Measurements from ENCODE around the gene SOX18.
"Not testable (repeated sequence)": the region's sequence is repeated elsewhere in the genome, so short reads cannot be mapped to it uniquely, and the experiment has no call there.

The SOX18 gene

GRCh38 chr20:64049060-64049877, at the start of gene SOX18:
Gene SOX18, minus strand, starts transcription at chr20:64049639. Its CDS starts 123 bp downstream, at chr20:64049516.
- FAIRE-seq: no peak

- FAIRE-seq: no peak
Measured at GRCh38 chr20:64098471-64099013, 49.1 kb upstream of the SOX18 start.

DNA sequence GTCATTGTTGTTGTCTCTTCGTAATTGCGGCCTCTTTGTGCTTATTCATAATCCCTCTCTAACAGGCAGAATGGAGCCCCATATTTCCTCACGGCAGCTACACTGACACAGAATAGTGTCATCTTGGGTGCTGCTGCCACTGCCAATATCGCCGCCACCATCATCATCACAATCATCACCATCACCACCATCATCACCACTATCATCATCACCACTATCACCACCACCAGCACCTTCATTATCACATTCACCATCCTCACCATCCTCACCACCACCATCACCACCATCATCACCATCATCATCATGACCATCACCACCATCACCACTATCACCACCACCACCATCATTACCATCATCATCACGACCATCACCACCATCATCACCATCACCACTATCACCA, 47.1 kb upstream of the SOX18 start:
- no peak for FAIRE-seq

GRCh38 chr20:64095927-64096326, 46.5 kb upstream of the SOX18 start:
- no peak for FAIRE-seq

DNA sequence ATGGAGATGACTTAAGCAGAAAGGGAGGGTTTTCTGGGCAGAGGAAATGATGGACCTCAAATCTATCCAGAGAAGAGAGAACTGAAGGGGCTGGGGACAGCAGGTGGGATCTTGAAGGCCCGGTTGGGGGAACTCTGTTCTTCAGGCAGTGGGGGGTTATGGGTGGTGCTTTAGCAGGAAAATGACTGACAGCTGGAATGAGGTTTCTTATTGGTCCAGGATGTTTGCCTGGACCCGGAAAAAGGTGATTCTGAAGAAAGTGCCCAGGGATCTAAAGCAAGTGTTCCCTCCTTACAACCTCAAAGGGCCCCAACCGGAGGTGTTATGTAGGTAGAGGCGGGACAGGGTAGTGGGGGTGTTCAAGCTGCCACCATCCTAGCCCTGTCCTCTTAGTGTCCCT, 46.0 kb upstream of the SOX18 start:
- FAIRE-seq: no peak

DNA sequence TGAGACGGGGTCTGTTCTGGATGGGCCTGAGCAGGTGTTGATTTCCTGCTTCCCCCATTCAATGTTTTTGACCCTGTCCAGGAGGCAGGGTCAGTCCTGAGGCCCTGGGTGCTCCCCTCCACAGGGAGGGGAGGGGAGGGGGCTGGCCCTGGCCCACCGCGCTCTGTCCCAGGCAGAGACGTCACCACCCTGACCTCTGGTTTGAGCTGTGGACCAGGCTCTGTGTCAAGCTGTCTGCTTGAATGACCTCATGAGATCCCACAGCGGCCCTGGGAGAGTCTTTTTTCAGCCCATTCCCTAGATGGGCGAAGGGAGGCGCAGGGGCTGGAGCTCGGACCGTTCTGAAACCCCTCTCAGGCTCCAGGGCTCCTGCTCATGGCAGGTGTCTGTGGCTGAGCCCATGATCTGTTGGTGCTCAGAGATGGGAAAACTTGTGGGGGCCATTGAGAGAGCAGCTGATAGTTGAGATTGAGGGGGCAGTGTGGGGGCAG, 43.6 kb upstream of the SOX18 start:
- FAIRE-seq: no peak

- no peak for FAIRE-seq
Measured at GRCh38 chr20:64092258-64093012, 43.0 kb upstream of the SOX18 start.

DNA sequence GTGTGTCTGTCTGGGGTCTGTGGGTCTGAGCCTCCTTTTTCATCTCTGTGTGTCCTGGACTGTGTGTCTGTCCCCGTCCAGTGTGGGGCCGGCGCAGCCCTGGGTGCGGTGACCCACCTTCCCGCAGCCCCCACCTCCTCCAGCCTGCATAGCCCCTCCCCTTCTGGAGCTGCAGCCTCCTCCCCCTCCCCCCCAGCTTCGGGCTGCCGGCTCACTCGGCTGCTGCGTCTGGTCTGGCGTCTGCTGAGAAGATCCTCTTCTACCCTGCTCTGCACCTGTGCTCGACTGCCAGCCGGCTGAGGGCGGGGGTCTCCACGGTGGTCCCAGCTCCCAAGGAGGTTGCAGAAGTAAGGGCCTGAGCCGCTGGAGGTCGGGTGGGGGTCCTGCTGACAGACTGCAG, 42.3 kb upstream of the SOX18 start:
- no peak for FAIRE-seq

DNA sequence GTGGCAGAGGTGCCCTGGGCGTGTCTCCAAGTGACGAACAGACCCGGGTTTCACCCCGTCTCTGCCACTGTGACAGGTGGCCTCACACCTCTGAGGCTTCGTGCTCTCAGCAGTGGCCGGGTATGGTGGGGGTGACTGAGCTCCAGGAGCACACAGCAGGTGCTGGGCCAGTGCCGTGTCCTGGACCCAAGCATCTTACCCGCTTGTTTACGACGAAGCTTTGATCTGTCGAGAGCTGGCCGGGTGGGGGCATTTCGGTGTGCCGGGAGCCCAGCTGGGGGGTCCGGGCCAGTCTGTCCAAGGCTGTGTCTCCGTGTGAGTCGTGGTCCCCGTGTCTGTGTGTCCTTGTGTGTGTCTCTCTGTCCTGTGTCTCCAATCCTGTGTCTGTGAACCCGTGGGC, 41.9 kb upstream of the SOX18 start:
- no peak for FAIRE-seq

DNA sequence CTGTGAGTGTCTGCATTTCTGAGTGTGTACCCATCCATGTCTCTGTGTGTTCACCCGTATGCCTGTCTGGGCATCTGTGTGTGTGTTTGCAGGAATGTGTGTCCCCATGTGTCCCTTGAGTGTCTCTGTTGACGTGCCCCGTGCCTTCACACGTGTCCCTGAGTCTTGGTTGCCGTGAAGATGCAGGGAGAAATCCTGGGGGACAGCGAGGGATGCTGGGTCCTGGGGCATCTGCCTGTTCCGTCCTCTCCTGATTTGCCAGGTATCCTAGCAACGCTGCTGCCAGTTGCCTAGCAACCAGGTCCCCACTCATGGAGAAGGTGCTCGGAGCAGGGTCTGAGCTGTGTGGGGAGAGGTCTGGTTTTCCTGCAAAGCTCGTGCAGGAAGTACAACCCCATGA, 40.7 kb upstream of the SOX18 start:
- no peak for FAIRE-seq

DNA sequence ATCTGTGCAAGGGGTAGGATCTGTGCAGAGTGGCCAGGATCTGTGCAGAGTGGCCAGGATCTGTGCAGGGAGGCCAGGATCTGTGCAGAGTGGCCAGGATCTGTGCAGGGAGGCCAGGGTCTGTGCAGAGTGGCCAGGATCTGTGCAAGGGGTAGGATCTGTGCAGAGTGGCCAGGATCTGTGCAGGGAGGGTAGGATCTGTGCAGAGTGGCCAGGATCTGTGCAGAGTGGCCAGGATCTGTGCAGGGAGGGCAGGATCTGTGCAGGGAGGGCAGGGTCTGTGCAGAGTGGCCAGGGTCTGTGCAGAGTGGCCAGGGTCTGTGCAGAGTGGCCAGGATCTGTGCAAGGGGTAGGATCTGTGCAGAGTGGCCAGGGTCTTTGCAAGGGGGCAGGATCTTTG, 39.1 kb upstream of the SOX18 start:
- not testable (repeated sequence) for FAIRE-seq

GRCh38 chr20:64087226-64087825, 37.9 kb upstream of the SOX18 start:
- FAIRE-seq: not testable (repeated sequence)

GRCh38 chr20:64086801-64087200, 37.4 kb upstream of the SOX18 start:
- no peak for FAIRE-seq

- no peak for FAIRE-seq
Measured at GRCh38 chr20:64084685-64085152, 35.3 kb upstream of the SOX18 start.

- FAIRE-seq: no peak
Measured at GRCh38 chr20:64083804-64084684, 34.6 kb upstream of the SOX18 start, which contains the start of gene LKAAEAR1. Gene LKAAEAR1, minus strand, starts transcription at chr20:64084398. Its CDS starts 179 bp downstream, at chr20:64084219.

GRCh38 chr20:64083378-64083803, 34.0 kb upstream of the SOX18 start:
- no peak for FAIRE-seq

GRCh38 chr20:64082820-64083377, 33.5 kb upstream of the SOX18 start:
- FAIRE-seq: no peak

DNA sequence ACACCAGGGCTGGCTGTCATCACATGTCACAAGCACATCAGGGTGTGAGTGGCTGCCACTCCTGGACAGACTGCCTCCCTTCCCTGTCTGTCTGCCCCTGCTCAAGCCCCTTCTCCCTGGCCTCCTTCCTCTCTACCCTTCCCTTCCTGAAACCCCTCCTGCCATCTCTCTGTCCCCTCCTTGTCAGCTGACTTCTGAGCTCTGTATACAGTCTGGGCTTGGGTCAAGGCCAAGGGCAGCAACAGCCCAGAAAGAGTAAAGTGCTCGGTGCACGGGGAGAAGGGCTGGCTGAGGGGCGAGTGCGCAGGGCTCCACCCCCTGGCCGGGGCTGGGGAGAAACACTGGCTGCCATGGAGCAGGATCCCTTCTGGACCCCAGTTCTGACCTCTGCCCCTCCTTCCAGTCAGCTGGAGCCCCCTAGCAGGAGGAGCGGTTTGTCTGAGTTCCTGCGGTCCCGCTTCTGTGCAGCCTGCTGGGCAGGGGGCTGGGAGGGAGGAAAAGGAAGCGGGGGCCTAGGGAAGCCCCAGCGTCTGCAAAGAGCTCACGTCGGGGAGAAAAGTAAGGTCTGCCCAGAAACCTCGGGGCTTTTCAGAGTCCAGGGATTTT, 32.8 kb upstream of the SOX18 start:
- FAIRE-seq: no peak

DNA sequence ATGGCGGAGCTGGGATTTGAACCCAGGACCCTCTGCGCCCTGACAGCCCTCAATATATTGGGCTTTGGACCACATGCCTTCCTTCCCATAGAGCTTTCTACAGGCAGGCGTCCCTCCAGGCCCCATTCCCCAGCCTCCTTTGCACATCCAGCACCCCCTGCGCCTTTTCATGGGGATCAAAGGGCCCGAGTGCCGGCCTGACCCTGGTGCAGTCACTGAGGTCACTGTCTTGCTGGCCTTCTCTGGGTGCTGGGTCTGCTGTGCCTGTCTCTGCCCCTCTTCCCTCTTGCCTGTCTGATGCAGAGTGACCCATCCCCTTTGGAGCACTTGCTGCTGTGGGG, 32.2 kb upstream of the SOX18 start:
- FAIRE-seq: no peak

DNA sequence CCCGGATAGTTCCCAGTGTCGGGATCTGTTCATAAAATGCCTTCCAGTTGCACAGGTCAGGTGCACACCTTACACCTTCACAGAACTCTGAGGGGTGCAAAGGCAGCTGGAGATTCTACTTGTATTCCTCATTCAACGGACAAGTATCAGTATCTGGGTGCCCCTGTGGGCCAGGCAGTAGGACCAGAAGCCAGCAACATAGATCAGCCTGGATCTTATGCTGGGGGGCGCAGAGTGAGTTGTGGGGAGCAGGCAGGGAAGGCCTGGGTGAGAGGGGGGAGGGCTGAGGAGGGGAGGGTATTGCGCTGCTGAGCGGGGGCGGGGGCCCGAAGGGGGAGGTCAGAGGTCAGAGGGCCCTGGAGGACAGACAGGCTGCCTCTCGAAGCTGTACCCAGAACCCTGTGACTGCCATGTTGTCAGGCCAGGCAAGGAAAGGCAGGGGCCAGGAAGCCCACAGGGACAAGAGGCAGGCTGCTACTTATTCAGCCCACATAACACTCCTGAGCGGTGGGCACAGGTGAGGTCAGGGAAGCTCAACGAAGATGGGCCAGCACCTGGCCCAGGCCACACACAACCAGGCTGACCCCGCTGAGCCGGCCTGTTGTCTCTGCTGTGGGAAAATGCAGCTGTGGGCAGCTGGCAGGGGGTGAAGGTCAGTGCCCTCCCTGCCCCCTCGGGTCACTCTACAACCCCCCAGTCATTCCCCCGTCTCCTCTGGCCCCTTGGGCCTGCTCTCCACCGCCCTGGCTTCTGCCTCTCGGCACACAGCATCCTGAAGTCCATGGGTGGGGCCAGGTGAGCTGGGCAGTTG, 31.6 kb upstream of the SOX18 start:
- FAIRE-seq: no peak
